HG03039 (cell line): ENCODE results near the gene TRPM1.

ENCODE experiments used
- ATAC-seq: cut with Tn5 transposase; IDR thresholded peaks from one replicate; pipeline ENCODE4 v1.9.1; 2021; ENCODE audit warnings: mild to moderate bottlenecking, moderate library complexity; ENCODE audit not compliant: unreplicated experiment

The TRPM1 gene

GRCh38 chr15:31101262-31102038 is at the start of gene TRPM1:
Gene TRPM1, minus strand, starts transcription at chr15:31101725. Its CDS starts 20,370 bp downstream, at chr15:31081355.
- no peak for ATAC-seq

DNA sequence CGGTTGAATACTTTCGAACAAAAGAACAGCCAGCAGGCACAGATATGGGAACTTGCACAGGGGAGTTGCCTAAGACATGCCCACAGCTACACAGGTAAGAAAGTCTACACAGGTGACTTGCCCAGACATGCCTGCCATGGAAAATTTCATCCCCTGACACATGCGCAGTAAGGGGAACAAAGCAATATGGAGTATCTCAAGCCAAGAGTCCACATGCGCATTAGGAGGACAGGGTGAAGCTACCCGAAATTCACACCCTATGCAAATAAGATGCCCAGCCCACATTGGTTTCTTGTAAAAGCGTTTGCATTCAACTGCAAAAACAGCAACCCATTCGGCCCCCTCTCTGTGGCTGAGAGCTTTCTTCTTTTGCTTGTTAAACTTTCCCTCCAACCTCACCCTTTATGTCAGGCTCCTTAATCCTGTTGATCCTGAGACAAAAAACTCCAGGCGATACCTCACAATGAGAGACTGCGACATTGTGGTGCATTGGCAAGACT is 49.3 kb upstream of the TRPM1 start:
- ATAC-seq: no peak

DNA sequence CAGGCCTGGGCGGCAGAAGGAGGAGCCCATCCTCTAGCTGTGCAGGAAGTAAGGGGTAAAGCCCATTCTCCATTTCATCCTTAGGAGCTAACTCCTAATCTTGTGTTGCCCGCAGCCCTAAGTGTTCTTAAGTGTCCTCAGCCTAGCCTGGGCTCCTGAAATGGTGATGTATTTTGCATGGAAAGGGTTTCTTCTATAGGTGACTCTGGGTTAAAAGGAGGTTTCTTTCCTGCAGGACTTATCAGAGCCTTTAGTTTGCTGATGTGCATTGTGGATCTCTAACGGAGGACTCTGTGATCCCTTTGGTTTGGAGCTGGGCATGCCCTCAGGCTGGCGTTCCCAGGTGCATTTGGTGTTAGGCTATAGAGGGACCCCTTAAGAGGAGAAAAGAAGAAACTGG is 48.5 kb upstream of the TRPM1 start:
- no peak for ATAC-seq

GRCh38 chr15:31149088-31149505 is 47.6 kb upstream of the TRPM1 start:
- ATAC-seq: no peak

DNA sequence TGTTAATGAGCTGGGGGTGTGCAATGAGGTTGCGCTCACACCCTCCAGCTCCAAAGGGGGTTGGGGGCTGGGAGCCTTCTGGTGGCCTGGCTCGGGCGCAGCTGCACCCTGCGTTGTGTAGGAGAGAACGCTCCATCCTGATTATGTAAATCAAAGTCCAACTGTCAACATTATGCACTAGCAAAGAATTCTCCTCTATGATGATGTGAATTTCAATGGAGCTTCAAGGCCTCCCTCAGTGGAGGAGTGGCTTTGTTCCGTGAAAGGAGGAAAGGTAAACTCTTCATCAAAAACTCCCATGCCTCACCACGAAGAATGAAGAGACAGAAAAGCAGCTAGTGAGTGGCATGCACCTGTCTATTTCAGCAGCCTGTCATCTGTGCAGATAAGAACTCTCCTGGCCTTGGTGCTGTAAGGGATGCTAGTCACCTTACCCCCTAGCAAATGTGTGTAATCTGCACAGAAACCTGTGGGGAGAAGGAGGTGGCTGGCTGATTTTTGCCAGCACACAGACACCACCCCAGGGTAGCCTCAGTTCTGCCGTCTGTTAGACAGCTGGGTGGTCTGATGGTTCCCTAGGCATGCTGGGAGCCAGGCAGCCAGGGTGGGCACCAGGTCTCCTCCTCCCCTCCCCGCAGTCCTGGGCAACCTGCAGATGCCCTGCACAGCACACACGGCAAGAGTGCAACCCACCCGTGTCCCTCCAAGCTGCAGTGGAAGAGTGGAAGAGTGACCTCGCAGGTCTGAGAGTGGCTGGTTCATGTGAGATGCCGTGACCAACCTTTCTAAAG is 47.0 kb upstream of the TRPM1 start:
- no peak for ATAC-seq

- ATAC-seq: no peak
These were observed 46.4 kb upstream of the TRPM1 start for GRCh38 chr15:31147944-31148296.

GRCh38 chr15:31147456-31147855 is 45.9 kb upstream of the TRPM1 start:
- no peak for ATAC-seq

DNA sequence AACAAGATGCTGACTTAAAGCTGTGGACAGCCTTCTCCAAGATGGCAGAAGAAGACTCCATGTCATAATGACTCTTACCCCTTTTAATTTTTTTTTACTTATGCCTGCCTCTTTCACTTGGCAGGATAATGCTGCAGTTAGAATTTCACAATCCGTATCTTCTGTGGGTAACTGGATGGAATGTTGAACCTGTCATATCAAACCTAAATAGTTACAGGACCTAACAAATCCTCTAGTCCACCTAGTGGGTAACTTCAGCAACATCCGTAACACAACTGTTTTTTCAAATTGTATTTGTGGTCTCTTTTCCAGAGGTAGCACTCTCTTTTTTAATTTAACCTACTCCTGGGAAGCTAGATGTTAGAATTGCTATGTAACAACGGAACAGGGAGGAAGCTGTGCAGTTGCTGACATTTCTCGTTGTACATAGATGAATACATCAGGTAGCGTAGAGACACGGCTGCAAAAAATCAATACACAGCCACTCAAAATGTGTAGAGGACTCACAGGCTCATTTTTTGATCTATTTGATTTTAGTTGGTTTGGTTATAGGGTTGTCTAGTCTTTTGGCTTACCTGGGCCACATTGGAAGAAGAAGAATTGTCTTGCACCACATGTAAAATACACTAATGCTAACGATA is 43.9 kb upstream of the TRPM1 start:
- ATAC-seq: no peak

GRCh38 chr15:31141792-31142191 is 40.3 kb upstream of the TRPM1 start:
- no peak for ATAC-seq

DNA sequence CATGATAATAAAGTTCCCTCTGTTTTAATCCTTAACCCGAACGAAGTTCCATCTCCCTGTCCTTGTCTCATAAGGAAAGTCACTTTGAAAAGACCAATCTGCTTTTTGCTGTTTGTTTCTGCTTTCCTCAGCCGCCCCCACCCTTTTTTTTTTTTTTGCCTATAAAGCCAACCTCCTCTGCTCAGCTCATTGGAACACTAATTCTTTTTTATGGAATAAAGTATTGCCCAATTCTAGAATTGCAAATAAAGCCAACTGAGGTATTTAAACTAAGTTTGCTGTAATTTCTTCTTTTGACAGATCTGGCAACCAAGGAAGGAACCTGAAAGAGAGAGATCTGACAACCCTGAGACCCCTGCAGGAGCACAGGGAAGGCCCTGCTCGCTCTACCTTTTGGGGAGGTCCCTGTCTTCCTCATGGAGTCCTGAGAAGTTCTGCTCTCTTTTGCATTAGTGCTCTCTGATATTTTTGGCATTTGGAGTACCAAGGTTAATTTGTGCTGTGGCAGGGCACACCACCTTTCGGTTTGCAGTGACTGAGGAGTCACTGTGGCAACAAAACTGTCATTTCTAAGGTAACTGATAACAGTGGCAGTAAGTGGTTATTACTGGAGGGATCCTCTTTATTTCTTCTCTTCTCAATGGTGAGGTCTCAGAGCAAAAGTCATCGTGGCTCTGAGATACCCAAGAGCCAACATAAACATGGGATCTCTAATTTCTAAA is 35.2 kb upstream of the TRPM1 start:
- no peak for ATAC-seq

- ATAC-seq: no peak
These were observed 34.5 kb upstream of the TRPM1 start for GRCh38 chr15:31136016-31136415.

DNA sequence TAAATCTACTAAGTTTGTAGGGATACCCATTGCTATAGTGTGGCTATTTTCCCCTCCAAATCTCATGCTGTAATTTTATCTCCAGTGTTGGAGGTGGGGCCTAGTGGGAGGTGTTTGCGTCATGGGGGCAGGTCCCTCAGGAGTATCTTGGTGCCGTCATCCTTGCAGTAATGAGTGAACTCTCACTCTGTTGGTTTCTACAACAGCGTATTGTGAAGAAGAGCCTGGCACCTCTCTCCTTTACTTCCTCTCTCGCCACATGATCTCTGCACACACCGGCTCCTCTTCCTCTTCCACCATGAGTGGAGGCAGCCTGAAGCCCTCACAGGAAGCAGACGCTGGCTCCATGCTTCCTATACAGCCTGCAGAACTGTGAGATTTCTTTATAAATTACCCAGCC is 34.0 kb upstream of the TRPM1 start:
- no peak for ATAC-seq

- ATAC-seq: no peak
These were observed 32.4 kb upstream of the TRPM1 start for GRCh38 chr15:31133890-31134289.

DNA sequence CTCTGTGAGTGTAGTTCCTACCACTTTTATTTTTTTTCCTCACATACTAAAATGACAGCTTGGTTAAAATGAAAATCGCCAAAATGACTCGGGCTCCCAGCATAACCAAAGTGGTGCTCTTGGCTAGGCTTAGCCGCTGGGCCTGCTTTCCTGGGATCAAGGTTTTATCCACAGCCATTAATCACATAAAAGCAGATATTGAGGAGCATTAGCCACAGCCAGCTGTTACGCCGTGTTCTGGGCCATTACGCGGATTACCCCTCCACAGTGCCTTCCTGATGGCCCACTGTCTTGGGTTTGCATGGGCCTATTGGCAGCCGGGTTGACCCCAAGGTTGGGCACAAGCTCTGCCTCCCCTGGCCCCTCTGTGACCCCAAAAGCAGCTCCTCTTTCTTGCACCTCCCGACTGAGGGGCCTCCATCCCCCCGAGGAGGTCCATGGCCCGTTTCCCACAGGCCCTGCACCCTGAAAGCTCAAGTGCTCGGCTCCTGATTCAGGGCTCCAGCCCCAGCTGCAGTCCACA is 30.4 kb upstream of the TRPM1 start:
- ATAC-seq: no peak

DNA sequence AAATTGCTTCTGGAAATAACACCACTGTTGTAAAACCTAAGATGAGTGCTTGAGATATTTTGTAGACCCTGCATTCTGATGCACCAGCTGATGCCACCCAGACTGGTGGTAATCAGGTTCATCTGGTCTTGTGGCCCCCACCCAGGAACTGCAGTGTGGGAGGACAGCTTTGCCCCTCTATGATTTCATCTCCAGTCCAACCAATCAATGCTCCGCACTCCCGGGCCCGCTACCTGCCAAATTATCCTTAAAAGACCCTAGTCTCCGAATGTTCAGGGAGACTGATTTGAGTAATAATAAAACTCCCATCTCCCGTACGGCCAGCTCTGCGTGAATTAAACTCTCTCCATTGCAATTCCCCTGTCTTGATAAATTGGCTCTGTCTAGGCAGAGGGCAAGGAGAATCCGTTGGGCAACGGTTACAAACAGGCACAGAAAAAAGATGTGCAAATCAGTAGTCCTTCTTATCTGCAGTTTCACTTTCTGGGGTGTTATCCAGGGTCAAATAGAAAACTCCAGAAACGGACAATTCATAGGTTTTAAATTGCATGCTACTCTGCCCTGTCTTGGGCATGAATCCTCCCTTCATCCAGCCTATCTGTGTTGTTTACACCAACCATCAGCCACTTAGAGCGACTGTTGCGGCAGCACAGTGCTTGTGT is 29.2 kb upstream of the TRPM1 start:
- no peak for ATAC-seq

- no peak for ATAC-seq
These were observed 28.3 kb upstream of the TRPM1 start for GRCh38 chr15:31129769-31130303.

DNA sequence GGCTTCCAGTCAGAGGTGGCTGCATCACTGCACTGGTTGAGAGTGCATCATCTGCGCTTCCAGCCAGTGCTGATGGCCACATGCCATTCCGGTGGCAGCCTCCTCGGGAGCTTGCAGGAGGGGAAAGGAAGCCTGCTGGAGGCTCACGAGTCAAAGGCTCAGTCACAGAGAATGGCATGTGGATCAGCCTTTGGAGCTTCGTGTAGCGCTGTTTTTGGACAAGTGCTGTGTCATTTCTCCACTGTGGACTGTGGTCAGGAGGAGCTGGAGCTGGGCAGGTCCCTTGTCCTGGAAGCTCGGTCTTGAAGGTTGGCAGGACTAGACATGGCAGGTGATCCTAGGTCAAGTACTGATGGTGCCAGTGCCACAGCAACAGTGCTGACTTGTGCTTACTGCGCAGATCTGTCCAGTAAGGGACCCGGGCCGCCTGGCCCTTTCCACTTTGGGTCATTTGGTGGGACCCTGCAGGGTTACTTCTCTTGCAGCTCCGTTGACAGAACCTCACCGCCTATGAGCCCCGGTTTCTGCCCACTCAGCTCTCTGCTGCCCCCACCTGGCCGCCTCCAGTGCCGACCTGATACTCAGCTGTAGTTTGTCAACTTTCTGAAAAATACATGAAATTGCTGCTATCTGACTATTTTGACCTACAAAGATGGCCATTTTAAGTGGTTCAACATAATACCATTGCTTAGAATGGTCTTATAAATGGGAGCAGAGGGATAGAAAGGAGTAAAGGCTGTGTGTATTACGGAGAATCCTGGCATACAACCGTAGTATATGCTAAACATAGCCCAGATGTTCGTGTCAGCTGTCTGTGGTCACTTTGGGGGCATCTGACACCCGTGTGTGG is 27.6 kb upstream of the TRPM1 start:
- ATAC-seq: no peak

DNA sequence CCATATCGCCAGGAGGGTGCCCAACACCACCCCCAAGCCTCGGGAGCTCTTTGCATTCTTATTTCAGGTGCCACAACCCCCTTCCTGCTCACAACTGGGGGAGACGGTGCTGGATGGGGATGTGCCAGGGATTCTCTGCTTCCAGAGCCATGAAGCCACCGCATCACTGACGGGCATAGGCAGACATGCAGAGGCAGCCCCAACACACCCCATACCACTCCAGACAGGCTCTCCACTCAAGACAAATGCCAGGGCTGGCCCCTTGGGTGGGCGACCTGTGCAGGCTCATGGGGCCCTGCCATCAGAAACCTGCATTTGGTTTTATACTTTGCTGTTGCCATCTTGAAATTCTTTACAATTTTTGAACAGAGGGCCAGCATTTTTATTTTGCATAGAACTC is 27.0 kb upstream of the TRPM1 start:
- no peak for ATAC-seq
